ENCODE measurements around the gene SGCE.
"Not testable (repeated sequence)": the region's sequence is repeated elsewhere in the genome, so short reads cannot be mapped to it uniquely, and the experiment has no call there.

Gene SGCE, protein sequence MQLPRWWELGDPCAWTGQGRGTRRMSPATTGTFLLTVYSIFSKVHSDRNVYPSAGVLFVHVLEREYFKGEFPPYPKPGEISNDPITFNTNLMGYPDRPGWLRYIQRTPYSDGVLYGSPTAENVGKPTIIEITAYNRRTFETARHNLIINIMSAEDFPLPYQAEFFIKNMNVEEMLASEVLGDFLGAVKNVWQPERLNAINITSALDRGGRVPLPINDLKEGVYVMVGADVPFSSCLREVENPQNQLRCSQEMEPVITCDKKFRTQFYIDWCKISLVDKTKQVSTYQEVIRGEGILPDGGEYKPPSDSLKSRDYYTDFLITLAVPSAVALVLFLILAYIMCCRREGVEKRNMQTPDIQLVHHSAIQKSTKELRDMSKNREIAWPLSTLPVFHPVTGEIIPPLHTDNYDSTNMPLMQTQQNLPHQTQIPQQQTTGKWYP

DNA sequence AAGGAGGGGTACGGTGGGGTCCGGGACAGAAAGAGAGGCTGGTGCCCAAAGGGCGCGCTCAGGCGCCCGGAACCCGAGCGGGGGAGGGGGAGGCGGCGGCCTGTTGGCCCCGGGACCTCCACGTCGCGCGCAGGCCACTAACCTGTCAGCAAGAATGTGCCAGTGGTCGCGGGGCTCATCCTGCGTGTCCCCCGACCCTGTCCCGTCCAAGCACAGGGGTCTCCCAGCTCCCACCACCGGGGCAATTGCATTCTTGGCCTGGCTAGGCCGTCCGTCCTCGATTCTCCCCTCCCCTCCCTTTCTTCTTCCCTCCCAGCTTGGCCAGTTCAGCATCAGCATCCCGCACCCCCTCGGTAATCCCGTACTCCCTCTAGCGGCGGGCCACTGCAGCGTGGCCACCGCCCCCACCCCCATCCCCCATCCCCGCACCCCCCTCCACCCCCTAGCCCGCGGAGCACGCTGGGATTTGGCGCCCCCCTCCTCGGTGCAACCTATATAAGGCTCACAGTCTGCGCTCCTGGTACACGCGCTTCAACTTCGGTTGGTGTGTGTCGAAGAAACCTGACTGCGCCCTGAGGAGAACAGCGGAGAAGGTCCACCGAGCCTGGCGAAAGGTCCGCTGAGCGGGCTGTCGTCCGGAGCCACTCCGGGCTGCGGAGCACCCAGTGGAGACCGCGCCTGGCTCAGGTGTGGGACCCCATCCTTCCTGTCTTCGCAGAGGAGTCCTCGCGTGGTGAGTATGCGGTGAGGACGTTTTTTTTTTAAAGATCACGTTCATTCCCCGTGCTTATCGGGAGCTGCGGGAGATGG, at the start of gene SGCE:
Gene SGCE (minus strand): TSS at position 286 of the 810 bp plus-strand sequence. CDS start 35 bp downstream, at position 251.
- DNase-seq (ENCODE audit: low read depth): peak; percentile 22

DNA sequence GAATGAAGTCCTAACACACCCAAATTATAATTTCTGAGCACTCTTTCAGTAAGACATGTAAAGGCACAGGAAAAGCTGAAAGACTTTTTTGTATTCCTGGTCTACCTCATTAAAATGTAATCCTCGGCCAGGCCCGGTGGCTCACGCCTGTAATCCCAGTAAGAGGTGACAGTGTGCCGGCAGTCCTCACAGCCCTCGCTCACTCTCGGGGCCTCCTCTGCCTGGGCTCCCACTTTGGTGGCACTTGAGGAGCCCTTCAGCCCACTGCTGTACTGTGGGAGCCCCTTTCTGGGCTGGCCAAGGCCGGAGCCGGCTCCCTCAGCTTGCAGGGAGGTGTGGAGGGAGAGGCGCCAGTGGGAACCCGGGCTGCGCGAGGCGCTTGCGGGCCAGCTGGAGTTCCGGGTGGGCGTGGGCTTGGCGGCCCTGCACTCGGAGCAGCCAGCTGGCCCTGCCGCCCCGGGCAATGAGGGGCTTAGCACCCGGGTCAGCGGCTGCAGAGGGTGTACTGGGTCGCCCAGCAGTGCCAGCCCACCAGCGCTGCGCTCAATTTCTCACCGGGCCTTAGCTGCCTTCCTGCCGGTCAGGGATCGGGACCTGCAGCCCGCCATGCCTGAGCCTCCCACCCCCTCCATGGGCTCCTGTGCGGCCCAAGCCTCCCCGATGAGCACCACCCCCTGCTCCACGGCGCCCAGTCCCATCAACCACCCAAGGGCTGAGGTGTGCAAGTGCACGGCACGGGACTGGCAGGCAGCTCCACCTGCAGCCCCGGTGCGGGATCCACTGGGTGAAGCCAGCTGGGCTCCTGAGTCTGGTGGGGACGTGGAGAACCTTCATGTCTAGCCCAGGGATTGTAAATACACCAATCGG, 49.5 kb upstream of the SGCE start:
- not testable (repeated sequence) for DNase-seq (ENCODE audit: low read depth)

DNA sequence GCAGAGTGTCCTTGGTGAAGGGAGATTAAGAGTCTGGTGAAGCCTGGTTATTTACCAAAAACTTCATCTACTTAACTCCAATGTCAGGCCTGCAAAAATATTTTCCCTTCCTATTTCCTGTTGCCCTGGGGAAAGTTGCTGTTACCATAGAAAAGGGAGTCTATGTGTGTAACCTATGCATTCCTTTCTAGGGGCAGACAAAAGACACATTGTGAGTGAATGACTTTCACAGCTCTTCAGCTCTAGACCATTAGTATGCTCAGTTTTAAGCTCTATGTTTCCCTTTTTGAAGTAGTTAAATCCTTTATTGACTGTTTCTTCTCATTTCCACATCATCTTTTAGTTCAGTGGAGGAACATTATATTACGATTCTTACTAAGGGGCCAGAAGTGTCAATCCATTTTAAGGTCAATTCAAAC, 45.6 kb upstream of the SGCE start:
- no peak for DNase-seq (ENCODE audit: low read depth)

DNA sequence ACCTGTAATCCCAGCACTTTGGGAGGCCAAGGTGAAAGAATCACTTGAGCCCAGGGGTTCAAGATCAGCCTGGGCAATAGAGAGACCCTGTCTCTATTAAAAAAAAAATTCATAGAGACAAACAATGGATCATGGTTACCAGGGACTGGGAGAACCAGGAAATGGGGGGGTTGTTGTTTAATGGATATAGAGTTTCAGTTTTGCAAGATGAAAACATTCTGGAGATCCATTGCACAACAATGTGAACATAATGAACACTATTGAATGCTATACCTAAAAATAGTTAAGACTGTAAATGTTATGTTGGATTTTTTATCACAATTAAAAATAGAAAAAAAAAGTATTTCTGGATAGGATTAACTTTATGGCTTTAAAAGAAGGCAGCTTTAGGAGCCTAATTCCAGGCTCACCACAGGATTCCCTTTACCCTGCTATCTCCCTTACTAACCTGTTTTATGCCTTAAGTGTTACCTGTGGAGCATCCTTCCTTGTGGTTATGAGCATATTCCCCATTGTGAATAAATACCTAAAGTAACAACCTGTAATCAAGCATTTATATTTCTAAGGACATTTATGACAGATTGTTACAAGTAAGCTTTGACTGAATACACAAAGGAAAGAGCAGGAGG, 45.1 kb upstream of the SGCE start:
- DNase-seq (ENCODE audit: low read depth): no peak

DNA sequence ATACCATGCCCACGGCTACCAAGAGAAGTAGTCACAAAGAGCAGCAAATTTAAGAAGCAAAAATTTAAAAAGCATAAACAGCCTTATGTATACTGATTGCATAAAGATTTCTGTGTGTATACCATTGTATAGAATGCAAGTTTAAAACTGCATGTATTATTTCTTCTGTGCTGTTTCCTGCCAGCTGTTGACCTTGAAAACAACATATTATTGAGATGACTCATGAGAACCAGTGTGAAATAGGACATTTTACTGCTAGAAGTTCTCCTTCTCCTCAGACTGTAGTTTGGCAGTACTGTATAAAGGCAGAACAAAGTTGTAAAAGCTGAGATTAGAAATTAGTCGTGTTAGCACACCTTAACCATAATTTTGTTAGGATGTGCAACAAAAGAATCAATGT, 42.3 kb upstream of the SGCE start:
- peak; percentile 51 for DNase-seq (ENCODE audit: low read depth)

DNA sequence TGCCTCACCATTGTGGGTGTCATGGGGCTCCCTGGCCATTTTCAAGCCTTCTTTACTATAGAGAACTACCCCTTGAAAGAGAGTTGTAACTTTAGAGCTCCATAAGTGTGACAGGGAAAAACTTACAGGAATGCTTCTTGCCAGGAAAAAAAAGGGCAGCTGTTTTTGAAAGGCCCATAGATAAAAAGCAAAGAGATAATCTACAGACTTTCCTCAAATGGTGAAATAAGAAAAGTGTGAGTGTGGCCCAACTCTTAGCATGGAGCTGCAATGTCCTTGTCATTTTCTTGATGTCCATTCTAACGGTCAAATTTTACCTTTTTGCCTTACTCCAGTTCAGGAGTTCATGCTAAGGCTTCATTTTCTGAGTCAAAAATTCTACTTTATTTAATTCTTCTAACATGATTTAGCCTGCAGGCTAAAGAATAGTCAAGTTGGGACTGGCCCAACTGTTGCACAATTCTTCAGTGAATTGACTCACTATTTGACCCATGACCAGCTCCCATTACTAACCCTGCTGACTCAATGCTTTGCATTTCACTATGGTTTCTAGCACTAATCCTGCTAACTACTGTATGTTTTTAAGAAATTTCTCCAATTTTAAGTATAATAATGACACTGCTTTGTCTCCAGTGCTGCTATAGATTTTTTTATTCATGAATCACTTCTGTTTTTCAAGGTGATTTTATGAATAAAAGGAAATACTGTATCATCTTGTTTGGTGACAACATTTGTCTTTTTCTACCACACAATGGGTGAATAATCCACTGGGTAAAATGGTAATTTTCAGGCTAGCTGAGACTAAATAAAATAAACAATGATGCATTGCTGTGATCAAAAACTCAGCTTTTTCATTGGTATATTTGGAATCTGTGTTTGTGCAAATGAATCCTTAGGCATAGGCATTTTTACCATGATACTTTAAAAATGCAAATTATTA, 41.4 kb upstream of the SGCE start:
- peak; percentile 67 for DNase-seq (ENCODE audit: low read depth)

DNA sequence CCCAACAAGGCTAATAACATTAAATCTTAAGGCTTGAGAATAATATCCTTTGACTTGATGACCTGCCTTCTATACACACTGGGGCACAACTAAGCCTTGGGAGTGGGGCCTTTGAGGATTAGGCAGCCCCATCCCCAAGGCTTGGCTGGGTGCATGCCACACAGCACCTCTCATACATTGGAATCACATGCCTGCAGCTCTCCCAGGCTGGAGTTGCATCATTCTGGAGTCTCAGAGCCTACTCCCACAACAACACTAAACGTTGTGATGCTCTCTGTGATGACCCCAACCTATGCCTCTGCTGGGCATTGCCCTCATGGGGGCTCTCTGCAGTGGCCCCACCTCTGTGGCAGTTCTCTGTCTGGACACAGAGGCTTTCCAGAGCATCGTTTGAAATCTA, 31.9 kb upstream of the SGCE start:
- DNase-seq (ENCODE audit: low read depth): no peak

DNA sequence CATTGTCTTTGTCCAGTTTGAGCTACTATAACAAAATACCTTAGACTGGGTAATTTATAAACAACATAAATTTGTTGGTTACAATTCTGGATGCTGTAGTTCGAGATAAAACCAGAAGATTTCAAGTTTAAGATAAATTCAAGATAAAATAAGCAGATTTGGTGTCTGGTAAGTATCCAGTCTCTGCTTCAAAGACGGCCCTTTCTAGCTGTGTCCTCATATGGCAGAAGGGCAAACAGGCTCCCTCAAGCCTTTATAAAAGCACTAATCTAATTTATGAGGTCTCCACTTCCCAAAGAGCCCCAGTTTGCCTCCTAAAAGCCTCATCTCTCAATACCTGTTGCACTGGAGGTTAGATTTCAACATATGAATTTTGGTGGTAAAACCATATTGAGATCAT, 31.1 kb upstream of the SGCE start:
- no peak for DNase-seq (ENCODE audit: low read depth)

DNA sequence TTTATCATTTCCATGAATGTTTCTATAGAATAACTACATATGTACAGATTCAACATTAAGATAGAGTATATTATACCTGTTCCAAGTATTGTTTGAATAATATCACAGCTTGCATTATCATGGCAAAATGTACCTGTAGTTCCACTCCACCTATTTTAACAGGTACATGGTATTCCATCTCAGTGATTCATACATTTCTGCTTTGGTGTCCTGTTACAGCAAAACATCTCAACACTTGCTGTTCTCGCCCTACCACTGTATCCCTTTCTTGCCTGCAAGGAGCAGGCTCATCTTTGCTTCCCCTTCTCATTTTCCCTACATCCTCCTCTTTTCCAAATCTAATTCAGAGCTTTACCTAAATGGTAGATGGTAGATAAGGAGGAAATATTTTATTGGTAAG, 27.1 kb upstream of the SGCE start:
- DNase-seq (ENCODE audit: low read depth): no peak

DNA sequence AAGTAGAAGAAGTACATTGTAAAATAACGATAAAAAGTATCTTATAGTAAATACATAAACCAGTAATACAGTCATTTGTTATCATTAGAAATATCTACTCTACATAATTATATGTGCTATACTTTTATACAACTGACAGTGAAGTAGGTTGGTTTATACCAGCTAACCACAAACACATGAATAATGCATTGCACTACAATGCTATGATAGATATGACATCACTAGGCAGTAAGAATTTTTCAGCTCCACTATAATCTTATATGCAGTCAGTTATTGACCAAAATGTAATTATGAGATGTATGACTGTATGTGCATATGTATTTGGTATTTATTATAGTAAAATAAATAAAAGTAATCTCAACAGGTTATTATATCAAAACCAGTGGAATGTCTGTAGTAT, 23.4 kb upstream of the SGCE start:
- no peak for DNase-seq (ENCODE audit: low read depth)

DNA sequence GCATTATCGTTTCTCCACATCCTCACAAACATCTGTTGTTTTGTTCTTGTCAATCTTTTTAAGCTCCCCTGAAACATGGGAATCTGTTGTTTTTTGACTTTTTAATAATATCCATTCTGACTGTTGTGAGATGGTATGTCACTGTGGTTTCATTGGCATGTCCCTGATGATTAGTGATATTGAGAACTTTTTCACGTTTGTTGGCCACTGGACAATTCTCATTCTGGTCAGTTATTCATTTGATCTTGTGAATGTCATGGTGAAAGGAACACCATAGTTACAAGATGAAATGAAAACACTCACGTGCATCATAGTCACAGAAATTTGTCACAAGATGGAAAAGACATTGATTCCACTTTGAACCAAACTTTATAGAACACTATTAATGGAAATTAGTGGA, 20.5 kb upstream of the SGCE start:
- no peak for DNase-seq (ENCODE audit: low read depth)

DNA sequence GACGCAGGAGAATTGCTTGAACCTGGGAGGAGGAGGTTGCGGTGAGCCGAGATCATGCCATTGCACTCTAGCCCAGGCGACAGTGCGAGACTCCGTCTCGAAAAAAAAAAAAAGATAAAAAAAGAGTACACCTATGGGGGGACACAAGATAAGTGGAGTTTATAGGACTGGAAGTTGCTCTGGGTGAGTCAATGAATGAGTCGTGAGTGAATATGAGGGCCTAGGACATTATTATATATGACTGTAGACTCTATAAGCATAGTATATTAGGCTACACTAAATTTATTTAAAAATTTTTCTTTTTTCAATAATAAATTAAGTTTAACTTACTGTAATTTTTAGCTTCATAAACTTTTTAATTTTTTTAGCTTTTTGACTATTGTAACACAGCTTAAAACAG, 19.4 kb upstream of the SGCE start:
- no peak for DNase-seq (ENCODE audit: low read depth)

DNA sequence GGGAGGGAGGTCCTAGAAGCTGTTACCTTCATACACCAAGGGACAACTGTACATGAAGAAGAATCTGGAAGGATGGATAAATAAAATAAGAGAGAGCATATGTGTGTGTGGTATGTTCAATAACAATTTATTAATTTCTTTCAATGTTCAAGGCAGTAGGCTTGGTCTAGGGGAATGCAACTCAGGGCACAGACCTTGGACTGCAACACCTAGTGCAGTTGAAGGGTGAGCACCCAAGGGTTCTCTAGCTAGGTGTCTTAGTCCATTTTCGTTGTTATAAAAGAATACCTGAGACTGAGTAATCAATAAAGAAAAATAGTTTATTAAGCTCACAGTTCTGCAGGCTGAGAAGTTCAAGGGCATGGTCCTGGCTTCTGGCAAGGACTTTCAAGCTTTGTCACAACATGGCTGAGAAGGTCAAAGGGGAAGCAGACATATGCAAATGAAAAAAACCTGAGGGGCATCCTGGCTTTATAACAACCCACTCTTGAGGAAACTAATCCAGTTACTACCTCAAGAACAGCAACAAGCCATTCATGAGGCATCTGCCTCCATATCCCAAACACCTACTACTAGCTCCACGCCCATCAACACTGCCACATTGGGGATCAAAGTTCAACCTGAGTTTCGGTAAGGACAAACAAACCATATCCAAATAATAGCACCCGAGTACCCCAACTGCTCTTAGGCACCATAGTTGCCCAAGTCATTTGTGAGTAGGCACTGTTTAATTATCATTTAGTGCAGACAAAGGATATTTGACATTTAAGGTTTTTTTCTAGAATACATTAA, 15.7 kb upstream of the SGCE start:
- DNase-seq (ENCODE audit: low read depth): no peak

DNA sequence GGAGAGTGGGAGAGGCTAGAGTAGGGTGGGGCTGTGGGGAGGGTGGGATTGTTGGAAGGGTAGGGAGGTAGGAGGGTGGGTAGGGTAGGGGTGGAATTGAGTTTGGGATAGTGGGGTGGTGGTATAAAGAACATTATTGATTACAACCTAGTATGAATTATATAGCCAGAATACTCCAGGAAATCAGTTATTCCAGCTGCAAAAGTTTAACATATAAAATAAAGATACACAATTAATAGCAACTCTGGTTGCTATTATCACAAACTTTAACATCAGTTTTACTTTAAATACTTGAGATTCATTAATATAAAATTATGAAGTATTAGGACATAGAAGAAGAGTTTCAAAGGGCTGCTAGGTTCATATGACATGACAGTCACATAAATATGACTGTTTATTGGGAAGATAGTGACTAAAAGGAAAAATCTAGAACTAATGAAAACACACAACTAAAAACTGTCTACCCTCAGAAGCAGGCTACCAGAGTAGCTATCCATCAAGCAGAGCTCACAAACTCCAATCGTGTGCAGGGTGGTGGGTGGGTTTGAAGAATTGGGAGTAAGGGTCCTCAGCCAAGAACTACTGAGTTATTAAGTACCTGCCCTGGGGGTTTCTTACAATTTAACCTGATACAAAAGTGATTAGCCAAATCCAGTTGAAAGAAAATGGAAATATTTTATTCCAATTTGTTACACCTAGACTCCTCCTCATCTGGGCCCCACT, 14.0 kb upstream of the SGCE start:
- no peak for DNase-seq (ENCODE audit: low read depth)

DNA sequence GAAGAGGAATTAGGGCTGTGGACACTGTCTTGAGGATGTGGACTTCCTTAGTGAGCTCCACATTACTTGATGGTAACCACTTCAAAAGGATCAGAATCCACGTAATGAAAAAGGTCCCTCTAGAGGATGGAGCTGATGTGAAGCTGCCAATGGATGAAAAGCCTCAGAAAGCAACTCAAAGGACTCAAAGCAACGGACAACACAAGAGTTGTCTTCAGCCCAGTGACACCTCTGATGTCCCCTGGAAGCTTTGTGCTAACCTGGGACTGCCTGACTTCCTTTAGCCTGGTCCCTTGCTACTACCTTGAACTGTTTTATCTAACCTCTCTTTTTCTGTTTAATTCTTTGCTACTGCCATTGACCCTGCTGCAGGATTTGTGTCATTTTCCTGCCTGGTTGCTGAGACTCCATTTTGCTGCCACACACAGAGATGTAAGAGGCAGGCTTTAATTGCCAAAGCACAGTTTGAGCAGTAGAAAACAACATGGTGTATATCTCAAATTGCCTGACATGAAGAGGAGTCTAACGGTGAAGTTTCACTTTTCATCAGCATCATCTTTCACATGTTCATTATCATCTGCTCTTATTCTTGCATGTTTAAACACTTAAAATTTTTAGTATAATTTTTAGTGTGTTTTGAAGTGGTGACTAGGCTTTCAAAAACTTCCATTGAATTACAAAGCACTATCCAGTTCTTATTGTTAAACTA, 11.1 kb upstream of the SGCE start:
- no peak for DNase-seq (ENCODE audit: low read depth)

DNA sequence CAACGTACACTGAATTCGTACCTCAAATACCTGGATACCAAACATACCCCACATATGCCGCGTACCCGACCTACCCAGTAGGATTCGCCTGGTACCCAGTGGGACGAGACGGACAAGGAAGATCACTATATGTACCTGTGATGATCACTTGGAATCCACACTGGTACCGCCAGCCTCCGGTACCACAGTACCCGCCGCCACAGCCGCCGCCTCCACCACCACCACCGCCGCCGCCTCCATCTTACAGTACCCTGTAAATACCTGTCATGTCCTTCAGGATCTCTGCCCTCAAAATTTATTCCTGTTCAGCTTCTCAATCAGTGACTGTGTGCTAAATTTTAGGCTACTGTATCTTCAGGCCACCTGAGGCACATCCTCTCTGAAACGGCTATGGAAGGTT, 9.5 kb upstream of the SGCE start:
- no peak for DNase-seq (ENCODE audit: low read depth)

DNA sequence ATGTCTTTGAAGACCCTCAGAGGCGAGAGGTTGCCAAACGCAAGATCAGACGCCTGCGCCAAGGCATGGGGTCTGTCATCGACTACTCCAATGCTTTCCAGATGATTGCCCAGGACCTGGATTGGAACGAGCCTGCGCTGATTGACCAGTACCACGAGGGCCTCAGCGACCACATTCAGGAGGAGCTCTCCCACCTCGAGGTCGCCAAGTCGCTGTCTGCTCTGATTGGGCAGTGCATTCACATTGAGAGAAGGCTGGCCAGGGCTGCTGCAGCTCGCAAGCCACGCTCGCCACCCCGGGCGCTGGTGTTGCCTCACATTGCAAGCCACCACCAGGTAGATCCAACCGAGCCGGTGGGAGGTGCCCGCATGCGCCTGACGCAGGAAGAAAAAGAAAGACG, 8.1 kb upstream of the SGCE start:
- DNase-seq (ENCODE audit: low read depth): no peak

DNA sequence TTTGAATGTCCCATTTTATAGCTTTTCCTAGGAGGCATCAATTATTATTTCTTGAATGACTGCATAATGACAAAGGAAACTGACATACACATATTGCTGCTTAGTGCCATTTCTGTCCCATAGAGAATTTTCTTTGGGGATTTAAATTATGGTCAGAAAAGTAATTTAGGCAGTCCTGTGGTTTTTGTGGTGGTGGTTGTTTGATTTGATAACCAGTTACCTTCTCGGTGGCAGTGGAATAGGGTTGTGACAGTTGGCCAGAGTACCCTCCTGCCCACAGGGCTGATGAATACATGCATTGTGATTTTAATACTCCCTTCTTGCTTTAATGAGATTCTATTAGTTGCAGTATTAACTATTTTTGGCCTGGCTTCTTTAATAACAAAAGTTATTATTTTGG, 6.6 kb upstream of the SGCE start:
- no peak for DNase-seq (ENCODE audit: low read depth)

DNA sequence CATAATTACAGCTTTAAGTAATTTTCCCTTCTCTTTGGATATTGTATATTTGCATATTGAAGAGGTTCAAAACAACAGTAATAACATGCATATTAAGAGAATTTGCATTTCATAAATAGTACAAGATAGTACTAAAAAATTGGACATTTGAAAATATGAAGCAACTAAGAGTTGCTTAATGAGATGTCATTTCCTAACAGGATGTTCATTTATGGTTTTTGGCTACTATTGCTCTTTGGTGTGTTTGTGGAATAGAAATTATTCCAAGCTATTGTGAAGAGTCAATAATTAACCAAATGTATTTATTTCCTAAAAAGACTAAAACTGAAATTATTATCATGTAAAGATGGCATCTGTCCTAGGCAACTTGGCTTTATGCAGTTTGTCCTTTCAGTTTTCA, 4.1 kb upstream of the SGCE start:
- no peak for DNase-seq (ENCODE audit: low read depth)
